Muscle of leg (tissue), 11 donors: Measurements from ENCODE around the gene PLEKHG2. TPM values are rescaled to one million over a fixed set of nuclear protein-coding genes. Genes with fewer than 3 reads are reported as not detected.
"Not testable (repeated sequence)": the region's sequence is repeated elsewhere in the genome, so short reads cannot be mapped to it uniquely, and the experiment has no call there.

Experiments used
- DNase-seq: peaks from one replicate; pipeline ENCODE4 v3.0.0; 2013
- H3K27ac ChIP-seq: one replicate; pipeline ENCODE4 v1.5.1; 2013; ENCODE audit warnings: mild to moderate bottlenecking, low read length, control low read depth
- H3K27me3 ChIP-seq: one replicate; pipeline ENCODE4 v1.6.1; 2013; ENCODE audit warnings: low read length; ENCODE audit not compliant: control insufficient read depth, insufficient read depth
- H3K36me3 ChIP-seq: one replicate; pipeline ENCODE4 v1.6.1; 2013; ENCODE audit warnings: low read length; ENCODE audit not compliant: control insufficient read depth, insufficient read depth
- H3K4me1 ChIP-seq: one replicate; pipeline ENCODE4 v1.6.1; 2013; ENCODE audit warnings: low read length; ENCODE audit not compliant: control insufficient read depth, insufficient read depth
- H3K4me3 ChIP-seq: one replicate; pipeline ENCODE4 v1.5.1; 2013; ENCODE audit warnings: low read length, control low read depth
- H3K9me3 ChIP-seq: replicated peaks from 2 replicates; pipeline ENCODE4 v1.6.1; 2013; ENCODE audit warnings: low read depth, low read length; ENCODE audit not compliant: control insufficient read depth
- WGBS: methylation state at CpG from one replicate; pipeline ENCODE4 v1.1.5; 2013; ENCODE audit warnings: missing lambda C conversion rate; ENCODE audit not compliant: insufficient coverage; 5-methylcytosine and 5-hydroxymethylcytosine counted together
- polyA plus RNA-seq, 8 donors: library from polyadenylated mRNA; unstranded; fragments of 120-200 nt; gene quantifications; one replicate each; pipeline versions ENCODE4 v1.2.1 to v1.2.3, GENCODE V29; 2013; ENCODE audit warnings: inconsistent platforms in 1 of 8, low replicate concordance in 1 of 8; ENCODE audit not compliant: insufficient read length in 8 of 8, insufficient read depth in 1 of 8
- total RNA-seq: library from RNA; stranded (reverse); fragments of 120-200 nt; gene quantifications from one replicate; pipeline ENCODE4 v1.2.4, GENCODE V29; 2013

PLEKHG2 gene
- total and polyA plus RNA-seq, 9 donors = 21.2 to 65.3 (median 50.0) TPM

GRCh38 chr19:39372941-39373340 is 39.5 kb upstream of the PLEKHG2 start:
- H3K4me1 ChIP-seq = peaks cover 14% of the 10 kb centered on the region

GRCh38 chr19:39375929-39376328 is 36.5 kb upstream of the PLEKHG2 start:
- Histone ChIP-seq H3K4me3 (no peak overlapping the region), H3K27ac (no peak overlapping the region), H3K9me3 (no peaks in the 10 kb centered on the region), H3K27me3 (no peaks in the 10 kb centered on the region), H3K4me1 (peaks cover 14% of the 10 kb centered on the region), H3K36me3 (peaks cover 87% of the 10 kb centered on the region)
- no peak for DNase-seq

More at GRCh38 chr19:39372941-39373340, 39.5 kb upstream of the PLEKHG2 start:
- peaks cover 83% of the 10 kb centered on the region for H3K36me3 ChIP-seq
- no peaks in the 10 kb centered on the region for H3K27me3 ChIP-seq
- no peaks in the 10 kb centered on the region for H3K9me3 ChIP-seq
- H3K4me3 ChIP-seq = no peak overlapping the region
- 76% methylated on average over 2 of the region's 2 CpGs for WGBS
- H3K27ac ChIP-seq = peak overlapping the region; percentile 91
- no peak for DNase-seq

- Histone ChIP-seq H3K27ac (no peak overlapping the region), H3K36me3 (peaks cover 94% of the 10 kb centered on the region), H3K9me3 (no peaks in the 10 kb centered on the region), H3K27me3 (no peaks in the 10 kb centered on the region), H3K4me1 (peaks cover 7% of the 10 kb centered on the region), H3K4me3 (no peak overlapping the region)
- WGBS = 89% methylated on average over 14 of the region's 18 CpGs
- DNase-seq = no peak
These were observed 34.8 kb upstream of the PLEKHG2 start for GRCh38 chr19:39377373-39378362.

GRCh38 chr19:39379366-39379765 is 33.1 kb upstream of the PLEKHG2 start:
- not testable (repeated sequence) for H3K4me1 ChIP-seq, H3K9me3 ChIP-seq, DNase-seq, H3K27ac ChIP-seq, H3K27me3 ChIP-seq, H3K4me3 ChIP-seq
- peaks cover 96% of the 10 kb centered on the region for H3K36me3 ChIP-seq
- WGBS = no CpG with 5 or more reads among the region's 4 CpGs

- no peaks in the 10 kb centered on the region for H3K4me1 ChIP-seq
- no peaks in the 10 kb centered on the region for H3K9me3 ChIP-seq
- H3K27me3 ChIP-seq = no peaks in the 10 kb centered on the region
- H3K4me3 ChIP-seq = no peak overlapping the region
- H3K27ac ChIP-seq = peak overlapping the region; percentile 29
- peak; percentile 82 for DNase-seq
- peaks cover 94% of the 10 kb centered on the region for H3K36me3 ChIP-seq
- 77% methylated on average over 9 of the region's 14 CpGs for WGBS
These were observed 32.5 kb upstream of the PLEKHG2 start for GRCh38 chr19:39379865-39380396.

- Histone ChIP-seq H3K4me1 (no peaks in the 10 kb centered on the region), H3K9me3 (no peaks in the 10 kb centered on the region), H3K36me3 (peaks cover 94% of the 10 kb centered on the region), H3K27me3 (no peaks in the 10 kb centered on the region), H3K27ac (no peak overlapping the region), H3K4me3 (no peak overlapping the region)
- DNase-seq = no peak
- 96% methylated on average over 5 of the region's 17 CpGs for WGBS
These were observed 31.7 kb upstream of the PLEKHG2 start for GRCh38 chr19:39380521-39381502.

GRCh38 chr19:39381910-39382611 is 30.4 kb upstream of the PLEKHG2 start:
- H3K4me3 ChIP-seq = no peak overlapping the region
- WGBS = 81% methylated on average over 7 of the region's 10 CpGs
- no peak for DNase-seq
- H3K27me3 ChIP-seq = no peaks in the 10 kb centered on the region
- no peaks in the 10 kb centered on the region for H3K9me3 ChIP-seq
- H3K4me1 ChIP-seq = no peaks in the 10 kb centered on the region
- H3K36me3 ChIP-seq = peaks cover 94% of the 10 kb centered on the region
- no peak overlapping the region for H3K27ac ChIP-seq

GRCh38 chr19:39382991-39383828 is 29.3 kb upstream of the PLEKHG2 start:
- DNase-seq = no peak
- Histone ChIP-seq H3K9me3 (no peaks in the 10 kb centered on the region), H3K27me3 (no peaks in the 10 kb centered on the region), H3K4me1 (no peaks in the 10 kb centered on the region), H3K36me3 (peaks cover 93% of the 10 kb centered on the region), H3K27ac (no peak overlapping the region), H3K4me3 (no peak overlapping the region)
- WGBS = 88% methylated on average over 12 of the region's 18 CpGs
